HUES48 (cell line): ENCODE results near the gene SLX9.
"Not testable (repeated sequence)": the region's sequence is repeated elsewhere in the genome, so short reads cannot be mapped to it uniquely, and the experiment has no call there.

ENCODE experiments used
- H3K27ac ChIP-seq: one replicate; pipeline ENCODE4 v1.7.0; 2013; ENCODE audit warnings: low read depth, low read length, inconsistent platforms
- H3K27me3 ChIP-seq: 2 replicates; pipeline ENCODE4 v1.6.1; 2013; ENCODE audit warnings: mild to moderate bottlenecking, low read length; ENCODE audit not compliant: control insufficient read depth, insufficient read depth
- H3K36me3 ChIP-seq: 2 replicates; pipeline ENCODE4 v1.6.1; 2013; ENCODE audit warnings: low read length; ENCODE audit not compliant: control insufficient read depth, insufficient read depth
- H3K4me1 ChIP-seq: 2 replicates; pipeline ENCODE4 v1.6.1; 2013; ENCODE audit warnings: mild to moderate bottlenecking, low read length; ENCODE audit not compliant: control insufficient read depth, insufficient read depth
- H3K4me3 ChIP-seq: 2 replicates; pipeline ENCODE4 v1.5.1; 2013; ENCODE audit warnings: mild to moderate bottlenecking, low read depth, low read length
- H3K9ac ChIP-seq: 2 replicates; pipeline ENCODE4 v1.6.1; 2013; ENCODE audit warnings: mild to moderate bottlenecking, low read depth, low read length, moderate library complexity
- H3K9me3 ChIP-seq: 2 replicates; pipeline ENCODE4 v1.6.1; 2013; ENCODE audit warnings: low read length; ENCODE audit not compliant: control insufficient read depth, insufficient read depth

Gene SLX9

DNA sequence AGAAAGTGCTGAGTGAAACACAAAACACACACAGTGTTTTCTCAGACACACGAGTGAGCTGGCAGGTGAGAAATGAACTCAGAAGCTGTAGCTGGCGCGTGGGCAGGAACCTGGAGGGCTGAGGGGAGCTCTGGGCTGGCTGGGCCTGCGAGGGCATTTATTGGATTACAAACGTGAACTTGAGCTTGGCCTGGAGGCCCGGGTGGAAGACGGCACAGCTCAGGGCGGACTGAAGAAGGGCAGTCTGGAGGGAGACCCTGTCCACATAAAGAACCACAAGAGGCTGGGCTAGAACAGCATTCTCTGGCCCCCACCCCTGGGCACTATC, 82.5 kb downstream of the SLX9 start:
- Histone ChIP-seq H3K9ac (no peak overlapping the region), H3K27me3 (peaks cover 22% of the 10 kb centered on the region), H3K4me1 (no peaks in the 10 kb centered on the region), H3K27ac (no peak overlapping the region), H3K4me3 (no peak overlapping the region), H3K36me3 (no peaks in the 10 kb centered on the region), H3K9me3 (no peaks in the 10 kb centered on the region)

GRCh38 chr21:45022736-45023135, 82.9 kb downstream of the SLX9 start:
- Histone ChIP-seq H3K4me1 (no peaks in the 10 kb centered on the region), H3K36me3 (no peaks in the 10 kb centered on the region), H3K9ac (no peak overlapping the region), H3K27me3 (peaks cover 18% of the 10 kb centered on the region), H3K27ac (no peak overlapping the region), H3K9me3 (no peaks in the 10 kb centered on the region), H3K4me3 (no peak overlapping the region)

GRCh38 chr21:45024516-45024915, 84.7 kb downstream of the SLX9 start:
- not testable (repeated sequence) for H3K9ac ChIP-seq, H3K36me3 ChIP-seq, H3K4me3 ChIP-seq, H3K27me3 ChIP-seq, H3K4me1 ChIP-seq, H3K27ac ChIP-seq, H3K9me3 ChIP-seq

DNA sequence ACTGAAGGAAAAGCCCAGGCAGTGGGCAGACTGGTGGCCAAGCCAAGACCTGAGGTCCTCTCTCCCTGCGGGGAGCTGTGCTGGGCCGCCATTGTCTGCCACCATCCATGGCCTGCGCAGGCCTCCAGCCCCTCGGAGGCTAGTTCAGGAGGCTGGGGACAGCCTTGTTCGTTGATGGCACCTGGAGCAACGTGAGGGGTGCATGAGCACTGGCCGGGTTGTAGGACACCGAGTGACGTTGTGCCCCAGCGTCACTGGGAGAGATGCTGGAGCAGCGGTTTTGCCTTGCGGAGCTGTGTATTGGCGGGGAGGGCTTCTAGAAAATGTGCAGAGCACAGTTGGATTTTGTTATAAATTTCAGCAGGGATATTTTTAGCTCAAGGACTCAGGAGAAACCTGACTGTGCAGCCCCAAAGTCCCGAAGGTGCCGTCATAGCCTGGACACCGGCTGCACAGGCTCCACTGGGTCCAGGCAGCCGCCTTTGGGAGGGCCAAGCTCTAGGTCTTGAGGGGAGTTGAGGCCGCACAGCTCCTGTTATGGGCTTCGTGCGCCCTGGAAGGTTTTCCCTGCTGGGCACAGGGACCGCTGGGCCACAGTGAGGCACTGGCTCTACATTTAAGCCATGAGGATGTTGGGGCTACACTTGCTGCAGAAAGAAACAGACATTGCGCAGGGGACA, 86.4 kb downstream of the SLX9 start:
- Histone ChIP-seq H3K27ac (no peak overlapping the region), H3K9me3 (no peaks in the 10 kb centered on the region), H3K27me3 (no peaks in the 10 kb centered on the region), H3K9ac (no peak overlapping the region), H3K36me3 (no peaks in the 10 kb centered on the region), H3K4me1 (peaks cover 20% of the 10 kb centered on the region), H3K4me3 (no peak overlapping the region)
